C1 segment of cervical spinal cord (tissue), 14 donors: ENCODE measurements around the gene AKR1D1.
"Not testable (repeated sequence)": the region's sequence is repeated elsewhere in the genome, so short reads cannot be mapped to it uniquely, and the experiment has no call there.

Experiments
- DNase-seq, 14 donors: peaks; one replicate each; lab custom pipeline; 2025; lab: John Stamatoyannopoulos, UW

Gene AKR1D1, protein sequence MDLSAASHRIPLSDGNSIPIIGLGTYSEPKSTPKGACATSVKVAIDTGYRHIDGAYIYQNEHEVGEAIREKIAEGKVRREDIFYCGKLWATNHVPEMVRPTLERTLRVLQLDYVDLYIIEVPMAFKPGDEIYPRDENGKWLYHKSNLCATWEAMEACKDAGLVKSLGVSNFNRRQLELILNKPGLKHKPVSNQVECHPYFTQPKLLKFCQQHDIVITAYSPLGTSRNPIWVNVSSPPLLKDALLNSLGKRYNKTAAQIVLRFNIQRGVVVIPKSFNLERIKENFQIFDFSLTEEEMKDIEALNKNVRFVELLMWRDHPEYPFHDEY

DNA sequence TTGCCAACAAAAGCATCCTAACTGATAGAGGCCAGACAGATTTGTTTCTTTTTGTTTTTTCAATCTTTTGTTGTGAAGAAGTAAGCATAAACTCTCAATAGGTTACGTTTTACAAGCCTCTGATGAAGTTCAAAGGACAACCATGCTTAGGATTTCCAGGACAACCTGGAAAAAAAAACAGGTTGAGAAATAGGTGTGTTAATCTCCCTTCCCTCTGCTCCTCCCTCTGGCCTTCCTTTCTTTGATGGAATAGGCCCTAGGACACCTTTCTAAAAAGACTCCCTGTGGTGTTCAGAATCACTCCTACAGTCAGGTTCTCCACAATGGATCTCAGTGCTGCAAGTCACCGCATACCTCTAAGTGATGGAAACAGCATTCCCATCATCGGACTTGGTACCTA, at the start of gene AKR1D1:
Gene AKR1D1, plus strand, starts transcription at position 264 of the 400 bp plus-strand sequence. Its CDS starts 60 bp downstream, at position 324.
- no peak for DNase-seq

- DNase-seq: no peak
Observed at GRCh38 chr7:138027100-138027499, 49.2 kb upstream of the AKR1D1 start.

GRCh38 chr7:138029126-138029525, 47.1 kb upstream of the AKR1D1 start:
- DNase-seq: no peak

- DNase-seq: no peak
Observed at GRCh38 chr7:138029941-138030340, 46.3 kb upstream of the AKR1D1 start.

GRCh38 chr7:138030679-138031351, 45.4 kb upstream of the AKR1D1 start:
- DNase-seq: no peak

DNA sequence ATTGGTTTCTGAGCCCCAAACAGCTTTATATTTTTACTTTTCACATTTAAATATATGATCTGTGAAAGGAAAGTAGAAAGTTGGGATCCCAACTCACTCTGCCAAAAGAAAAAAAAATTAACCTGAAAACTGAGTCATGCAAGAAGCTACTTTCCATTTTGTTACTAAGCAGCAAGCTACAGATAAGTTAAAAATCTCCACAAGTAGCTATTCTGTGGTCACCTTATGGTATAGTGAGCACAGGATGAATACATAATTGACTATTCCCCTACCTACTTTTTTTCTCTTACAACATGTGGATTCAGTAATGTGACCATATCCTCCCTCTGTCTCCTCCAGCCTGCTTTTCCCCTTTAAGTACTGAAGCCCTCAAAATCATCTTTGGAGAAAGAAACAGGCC, 44.1 kb upstream of the AKR1D1 start:
- no peak for DNase-seq

GRCh38 chr7:138032770-138033169, 43.5 kb upstream of the AKR1D1 start:
- DNase-seq: no peak

- no peak for DNase-seq
Observed at GRCh38 chr7:138033241-138033640, 43.0 kb upstream of the AKR1D1 start.

DNA sequence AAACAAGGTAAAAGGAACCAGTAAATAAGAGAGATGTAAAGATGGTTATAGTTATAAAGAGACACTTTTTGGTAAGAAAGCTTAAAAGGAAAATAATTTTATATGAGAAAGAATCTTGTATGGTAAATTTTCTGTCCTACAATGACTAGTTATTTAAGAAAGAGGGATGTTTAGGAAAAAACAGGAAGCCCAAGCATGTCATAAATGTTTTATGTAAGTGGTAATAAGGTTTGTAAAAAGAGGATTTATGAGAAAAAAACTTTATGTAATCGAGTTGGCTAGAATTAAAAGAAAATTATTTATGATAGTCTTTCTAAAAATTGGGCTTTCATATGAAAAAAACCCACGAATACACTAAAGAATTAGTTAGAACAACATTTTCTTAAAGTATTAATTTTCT, 40.1 kb upstream of the AKR1D1 start:
- no peak for DNase-seq

DNA sequence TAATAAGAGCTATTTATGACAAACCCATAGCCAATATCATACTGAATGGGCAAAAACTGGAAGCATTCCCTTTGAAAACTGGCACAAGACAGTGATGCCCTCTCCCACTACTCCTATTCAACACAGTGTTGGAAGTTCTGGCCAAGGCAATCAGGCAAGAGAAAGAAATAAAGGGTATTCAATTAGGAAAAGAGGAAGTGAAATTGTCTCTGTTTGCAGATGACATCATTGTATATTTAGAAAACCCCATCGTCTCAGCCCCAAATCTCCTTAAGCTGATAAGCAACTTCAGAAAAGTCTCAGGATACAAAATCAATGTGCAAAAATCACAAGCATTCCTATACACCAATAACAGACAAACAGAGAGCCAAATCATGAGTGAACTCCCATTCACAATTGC, 36.2 kb upstream of the AKR1D1 start:
- DNase-seq: not testable (repeated sequence)

GRCh38 chr7:138044897-138045296, 31.4 kb upstream of the AKR1D1 start:
- DNase-seq: no peak

DNA sequence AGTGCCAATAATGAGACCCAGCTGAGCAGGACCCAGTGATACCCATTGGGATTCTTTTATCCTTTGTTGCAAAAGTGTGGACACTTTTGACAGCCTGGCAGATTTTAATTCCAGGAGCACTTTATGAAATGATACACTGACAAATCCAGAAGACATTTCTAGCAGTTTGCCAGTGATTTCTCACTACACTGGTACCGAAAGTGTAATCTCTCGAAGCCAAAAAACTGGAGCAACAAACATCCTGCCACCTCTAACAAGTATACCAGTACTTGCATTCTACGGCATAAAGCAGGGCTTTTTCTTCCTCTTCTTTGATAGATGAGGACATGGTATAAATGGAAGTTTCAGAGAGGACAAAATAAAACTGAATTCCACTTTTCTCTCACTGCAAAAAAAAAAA, 28.4 kb upstream of the AKR1D1 start:
- no peak for DNase-seq

- no peak for DNase-seq
Observed at GRCh38 chr7:138049505-138050116, 26.6 kb upstream of the AKR1D1 start.

DNA sequence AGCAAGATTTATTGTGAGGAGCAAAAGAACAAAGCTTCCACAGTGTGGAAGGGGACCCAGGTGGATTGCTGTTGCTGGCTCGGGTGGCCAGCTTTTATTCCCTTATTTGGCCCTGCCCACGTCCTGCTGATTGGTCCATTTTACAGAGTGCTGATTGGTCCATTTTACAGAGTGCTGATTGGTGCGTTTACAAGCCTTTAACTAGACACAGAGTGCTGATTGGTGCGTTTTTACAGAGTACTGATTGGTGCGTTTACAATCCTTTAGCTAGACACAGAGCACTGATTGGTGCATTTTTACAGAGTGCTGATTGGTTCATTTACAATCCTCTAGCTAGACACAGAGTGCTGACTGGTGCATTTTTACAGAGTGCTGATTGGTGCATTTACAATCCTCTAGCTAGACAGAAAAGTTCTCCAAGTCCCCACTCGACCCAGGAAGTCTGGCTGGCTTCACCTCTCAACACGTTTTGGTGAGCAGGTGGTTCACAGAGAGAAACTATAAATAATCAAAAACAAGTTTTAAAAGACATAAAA, 24.5 kb upstream of the AKR1D1 start:
- not testable (repeated sequence) for DNase-seq

DNA sequence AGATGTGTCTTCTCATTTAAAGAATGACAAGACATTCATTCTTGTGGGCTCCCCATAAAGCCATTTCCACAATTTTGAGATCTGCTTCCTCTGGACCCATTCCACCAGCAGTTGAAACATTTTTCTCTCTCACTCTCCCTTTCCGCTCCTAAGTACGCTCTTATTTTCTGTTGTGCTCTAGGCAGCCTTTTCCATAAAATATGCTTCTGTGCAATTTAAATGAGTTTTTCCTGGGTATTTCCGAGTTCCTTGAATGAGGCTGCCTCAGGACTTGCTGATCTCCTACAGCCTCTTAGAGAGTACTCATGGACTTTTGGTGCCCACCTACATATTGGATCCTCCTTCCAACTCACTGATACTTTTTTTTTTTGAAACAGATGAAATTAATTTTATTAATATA, 23.6 kb upstream of the AKR1D1 start:
- no peak for DNase-seq

- not testable (repeated sequence) for DNase-seq
Observed at GRCh38 chr7:138055698-138056097, 20.6 kb upstream of the AKR1D1 start.

GRCh38 chr7:138063400-138063799, 12.9 kb upstream of the AKR1D1 start:
- no peak for DNase-seq

DNA sequence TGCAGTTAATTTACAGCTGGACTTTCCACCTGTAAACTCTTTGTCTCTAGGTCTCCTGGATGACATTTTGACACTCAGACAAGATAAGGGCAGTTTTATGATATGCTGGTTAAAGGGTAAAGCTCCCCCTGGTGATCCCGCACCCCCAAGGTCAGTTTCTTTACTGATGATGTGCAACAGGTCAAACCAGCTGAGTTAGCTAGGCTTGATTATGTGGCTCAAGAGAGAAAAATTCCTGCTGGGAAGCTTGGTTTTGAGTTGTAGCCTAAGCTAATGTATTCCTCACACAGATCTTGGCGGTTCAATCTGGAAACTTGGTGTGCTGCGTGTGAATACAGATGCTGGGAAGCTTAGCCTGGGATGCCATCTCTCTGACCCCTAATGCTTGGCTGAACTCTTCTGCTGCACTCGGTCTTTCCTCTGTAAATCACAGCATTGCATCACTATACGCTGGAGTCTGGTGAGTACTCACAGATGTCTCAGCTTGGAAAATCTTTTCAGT, 11.4 kb upstream of the AKR1D1 start:
- no peak for DNase-seq

GRCh38 chr7:138065827-138066226, 10.4 kb upstream of the AKR1D1 start:
- no peak for DNase-seq

- DNase-seq: no peak
Observed at GRCh38 chr7:138066954-138067394, 9.3 kb upstream of the AKR1D1 start.

GRCh38 chr7:138067774-138068173, 8.5 kb upstream of the AKR1D1 start:
- no peak for DNase-seq

- DNase-seq: no peak
Observed at GRCh38 chr7:138070908-138071307, 5.4 kb upstream of the AKR1D1 start.
